HS-5 (cell line): ENCODE data around the gene RABGAP1L.
A peak's percentile ranks its signal among the peaks of the same experiment; 100 is the strongest.
"Not testable (repeated sequence)": the region's sequence is repeated elsewhere in the genome, so short reads cannot be mapped to it uniquely, and the experiment has no call there.

Source experiments
- DNase-seq: peaks from one replicate; pipeline ENCODE4 v3.0.0-alpha.2; 2012; ENCODE audit warnings: low read depth

RABGAP1L gene

DNA sequence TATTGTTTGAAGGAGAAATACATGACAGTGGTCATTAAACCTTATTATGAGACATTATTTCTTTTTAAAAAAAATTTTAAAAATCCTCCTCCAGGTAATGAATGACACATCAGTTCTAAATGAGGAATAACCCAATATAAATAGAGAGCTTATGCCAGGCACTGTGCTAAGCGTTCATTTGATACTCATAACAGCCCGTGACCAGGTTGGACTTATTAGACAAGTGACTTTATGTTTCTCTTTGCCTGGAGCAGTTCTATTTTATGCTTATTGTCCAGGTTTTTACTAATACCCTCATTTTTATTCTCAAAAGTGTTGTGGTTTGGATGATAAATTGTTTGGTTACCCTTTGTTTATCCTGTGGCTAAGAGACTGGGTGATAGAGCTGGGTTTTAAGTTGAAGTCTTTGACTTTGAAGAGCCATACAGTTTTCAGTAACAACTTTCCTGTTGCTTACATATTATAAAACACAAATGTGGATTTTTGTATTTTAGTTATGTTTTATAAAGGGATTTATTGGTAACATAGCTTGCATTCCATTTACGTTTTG, 84.2 kb downstream of the RABGAP1L start:
- DNase-seq = no peak

DNA sequence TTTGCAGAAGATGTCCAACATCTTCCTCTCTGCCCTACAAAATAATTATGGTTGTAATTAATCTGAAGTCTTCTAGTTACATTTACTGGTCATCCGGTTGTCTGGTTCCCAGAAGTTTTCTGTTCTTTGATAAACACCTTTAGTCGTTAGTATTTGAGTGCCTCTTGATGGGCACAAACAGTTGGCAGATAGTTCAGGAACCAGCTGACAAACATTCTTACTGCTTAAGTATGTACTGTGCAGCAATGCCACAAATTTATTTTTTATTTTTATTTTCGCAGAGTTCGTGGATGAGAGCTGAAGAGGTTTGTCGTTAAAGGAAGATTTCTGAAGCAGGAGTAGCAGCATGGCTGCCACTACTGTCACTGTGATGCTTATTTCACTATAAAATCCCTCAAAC, 84.7 kb downstream of the RABGAP1L start:
- DNase-seq = no peak

DNA sequence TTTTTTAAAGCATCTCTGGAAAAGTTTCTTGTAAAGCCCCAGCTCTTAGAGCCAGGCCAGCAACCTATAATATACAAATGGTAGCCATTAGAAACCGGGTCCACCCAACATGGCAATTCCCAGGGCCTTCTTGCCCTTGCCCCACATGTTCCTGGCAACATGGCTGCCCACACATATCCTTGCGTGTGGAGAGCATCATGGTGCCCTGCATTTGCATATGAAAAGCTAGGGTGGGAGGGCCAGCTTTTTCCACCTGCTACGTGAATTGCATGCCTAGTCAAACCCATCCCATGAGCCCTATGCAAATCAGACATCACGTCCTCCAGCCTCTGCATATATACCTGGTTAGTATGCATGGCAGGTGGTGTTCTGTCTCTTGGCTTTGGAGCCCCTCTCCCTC, 88.2 kb downstream of the RABGAP1L start:
- DNase-seq = no peak

DNA sequence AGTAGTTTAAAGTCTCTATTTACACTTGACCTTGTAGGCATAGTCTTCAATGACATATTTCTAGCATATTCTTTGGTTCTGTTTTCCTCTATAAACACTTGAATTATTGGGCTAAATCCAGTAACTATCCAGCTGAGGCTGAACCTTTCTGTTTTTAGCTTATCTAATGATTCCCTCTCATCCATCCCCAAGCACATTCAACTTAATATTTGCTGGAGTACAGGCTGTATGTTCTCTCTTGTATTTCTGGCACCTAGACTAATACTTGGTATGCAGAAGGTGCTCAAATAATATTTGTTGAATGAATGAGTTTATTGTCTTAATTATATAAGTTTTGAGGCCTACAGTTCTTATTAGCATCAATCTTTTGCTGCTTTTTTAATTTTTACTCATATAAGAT, 88.7 kb downstream of the RABGAP1L start:
- no peak for DNase-seq

DNA sequence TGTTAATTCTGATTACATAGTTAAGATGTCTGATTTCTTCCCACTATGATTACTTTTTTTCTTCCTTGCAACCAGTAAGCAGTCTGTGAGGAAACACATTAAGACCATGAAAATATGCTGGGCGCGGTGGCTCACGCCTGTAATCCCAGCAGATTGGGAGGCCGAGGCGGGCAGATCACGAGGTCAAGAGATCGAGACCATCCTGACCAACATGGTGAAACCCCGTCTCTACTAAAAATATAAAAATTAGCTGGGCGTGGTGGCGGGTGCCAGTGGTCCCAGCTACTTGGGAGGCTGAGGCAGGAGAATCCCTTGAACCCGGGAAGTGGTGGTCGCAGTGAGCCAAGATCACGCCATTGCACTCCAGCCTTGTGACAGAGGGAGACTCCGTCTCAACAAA, 97.1 kb downstream of the RABGAP1L start:
- DNase-seq = not testable (repeated sequence)

DNA sequence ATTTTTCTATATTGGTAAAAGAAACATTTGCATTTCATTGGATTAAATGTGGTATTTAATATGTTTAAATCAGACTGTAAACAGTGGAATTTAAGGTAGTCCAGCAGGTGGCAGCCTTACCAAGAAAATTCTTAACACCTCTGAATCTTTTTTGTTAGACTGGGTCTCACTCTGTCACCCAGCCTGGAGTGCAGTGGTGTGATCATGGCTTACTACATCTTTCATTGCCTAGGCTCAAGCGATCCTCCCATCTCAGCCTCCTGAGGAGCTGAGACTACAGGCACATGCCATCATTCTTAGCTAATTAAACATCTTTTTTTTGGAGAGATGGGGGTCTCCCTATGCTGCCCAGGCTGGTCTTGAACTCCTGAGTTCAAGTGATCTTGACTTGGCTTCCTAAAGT, 98.8 kb downstream of the RABGAP1L start:
- DNase-seq = peak; percentile 9

DNA sequence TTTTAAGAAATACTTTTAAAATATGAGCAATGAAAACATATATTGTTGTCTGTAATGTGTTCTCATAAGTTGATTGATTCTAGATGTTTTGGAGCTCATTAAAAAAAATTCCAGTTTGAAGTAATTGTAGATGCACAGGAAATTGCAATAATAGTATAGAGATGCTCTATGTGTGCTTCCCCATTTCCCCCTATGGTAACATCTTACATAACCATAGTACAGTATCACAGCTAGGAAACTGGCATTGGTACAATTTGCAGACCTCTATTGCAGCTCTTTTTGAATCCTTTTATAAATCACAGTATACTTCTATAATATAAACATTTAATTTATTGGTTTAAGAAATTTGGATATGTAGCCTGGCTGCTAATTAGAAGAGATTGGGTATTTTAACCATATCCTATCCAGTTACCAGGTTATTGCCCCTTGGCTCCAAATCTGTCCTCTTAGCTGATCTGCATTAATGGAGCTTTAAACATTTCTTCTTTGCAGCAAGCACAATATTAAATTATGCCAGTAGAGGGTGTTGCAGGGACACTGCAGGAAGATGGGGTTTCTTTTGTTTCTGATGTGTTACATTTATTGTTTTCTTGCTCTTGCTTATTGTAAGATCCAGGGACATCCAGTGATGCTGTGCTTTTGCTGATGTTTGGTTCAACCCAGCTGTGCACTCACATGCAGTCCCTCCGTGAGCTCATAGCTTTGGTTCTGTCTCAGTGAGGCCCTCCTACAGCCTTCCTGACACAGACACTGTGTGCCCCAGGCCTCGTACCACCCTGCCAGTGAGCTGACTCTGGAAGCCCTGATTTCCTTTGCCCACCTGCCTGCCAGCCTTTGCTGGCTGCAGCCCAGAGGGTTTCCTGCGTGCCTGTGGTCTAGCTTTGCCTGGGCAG, 103.3 kb downstream of the RABGAP1L start:
- peak; percentile 9 for DNase-seq

DNA sequence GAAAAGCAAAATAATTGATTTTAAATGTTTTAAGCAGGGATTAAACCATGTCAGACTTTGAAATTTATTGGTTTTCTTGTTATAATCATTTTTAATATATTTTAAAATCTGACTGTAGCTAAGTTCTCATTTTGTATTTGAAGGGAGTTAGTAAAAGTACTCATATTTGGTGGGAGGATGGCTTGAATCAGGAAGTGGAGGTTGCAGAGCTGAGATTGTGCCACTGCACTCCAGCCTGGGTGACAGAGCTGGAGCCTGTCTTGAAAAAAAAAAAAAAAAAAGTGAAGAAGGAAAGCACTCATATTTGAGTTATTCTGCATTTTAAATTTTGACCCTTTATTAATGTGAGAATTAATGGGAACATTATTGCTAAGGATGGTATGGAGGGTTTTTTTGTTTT, 106.0 kb downstream of the RABGAP1L start:
- no peak for DNase-seq

DNA sequence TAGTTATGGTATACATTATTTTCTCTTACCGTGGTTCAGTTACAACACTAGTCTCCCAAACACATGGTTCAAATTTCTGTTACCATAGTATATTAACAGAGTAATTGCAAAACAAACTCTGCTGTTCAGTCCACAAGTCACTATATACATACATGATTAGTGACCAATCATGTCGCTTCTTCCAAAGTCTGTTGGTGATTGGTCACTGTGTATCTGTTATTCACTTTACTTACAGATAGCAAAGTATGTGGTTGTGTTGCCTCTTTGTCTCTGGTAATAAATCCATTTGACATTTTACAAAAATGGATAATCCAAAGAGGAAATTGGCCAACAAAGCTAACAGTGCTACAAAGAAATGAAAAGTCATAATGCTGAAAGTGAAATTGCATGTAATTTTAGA, 107.2 kb downstream of the RABGAP1L start:
- no peak for DNase-seq

DNA sequence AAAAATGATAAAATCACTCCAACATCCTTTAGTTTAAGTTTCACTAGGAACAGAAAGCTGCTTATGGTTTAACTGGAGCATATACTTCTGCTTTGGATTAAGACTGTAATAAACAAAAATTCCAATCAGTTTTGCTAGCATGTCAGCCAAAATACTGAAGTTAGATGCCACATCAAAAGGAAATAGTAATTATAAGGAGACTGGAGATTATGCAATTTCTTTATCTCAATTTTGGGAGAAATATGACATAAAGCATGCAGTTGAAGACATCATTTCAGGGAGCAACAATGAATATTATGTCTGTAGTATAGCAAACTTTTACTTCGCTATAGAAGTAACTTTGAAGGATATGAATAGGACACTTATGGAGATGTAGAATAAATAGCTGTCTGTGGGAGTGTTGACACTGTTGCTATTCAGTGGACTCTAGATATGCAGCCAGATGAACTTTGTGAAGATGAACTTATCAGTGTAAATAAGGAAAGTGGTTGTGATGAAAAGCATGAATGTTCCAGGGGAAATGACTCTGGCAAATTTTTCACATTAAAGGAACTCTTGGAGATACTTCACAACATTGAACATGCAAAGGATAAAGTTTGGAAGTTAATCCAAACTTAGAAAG, 107.8 kb downstream of the RABGAP1L start:
- no peak for DNase-seq

DNA sequence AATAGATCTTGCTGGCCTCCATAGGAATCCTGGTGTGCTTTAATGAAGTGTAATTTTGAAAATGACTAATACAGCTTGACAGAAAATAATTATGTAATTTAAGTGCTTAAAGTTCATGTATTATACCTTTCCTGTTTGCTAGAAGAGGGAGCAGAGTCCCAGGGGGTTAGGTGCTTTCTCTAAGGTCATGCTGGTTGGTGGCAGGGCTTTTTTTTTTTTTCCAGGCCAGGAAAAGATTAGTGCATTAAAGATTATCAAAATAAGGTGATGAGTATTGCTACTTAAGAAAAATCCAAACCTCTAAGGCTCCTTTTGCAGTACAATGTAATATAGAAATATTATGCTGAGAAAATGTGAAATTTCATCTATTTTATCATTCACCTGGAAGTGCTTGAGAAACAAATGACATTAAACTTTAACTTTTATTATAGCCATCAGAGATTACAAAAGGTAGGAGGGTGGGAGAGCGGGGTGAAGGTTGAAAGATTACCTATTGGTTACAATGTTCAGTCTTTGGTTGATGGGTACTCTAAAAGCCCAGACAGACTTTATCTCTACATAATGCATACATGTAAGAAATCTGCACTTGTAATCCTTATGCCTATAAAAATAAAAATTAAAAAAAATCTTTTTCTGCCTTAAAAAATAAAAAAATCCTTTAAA, 110.8 kb downstream of the RABGAP1L start:
- no peak for DNase-seq

DNA sequence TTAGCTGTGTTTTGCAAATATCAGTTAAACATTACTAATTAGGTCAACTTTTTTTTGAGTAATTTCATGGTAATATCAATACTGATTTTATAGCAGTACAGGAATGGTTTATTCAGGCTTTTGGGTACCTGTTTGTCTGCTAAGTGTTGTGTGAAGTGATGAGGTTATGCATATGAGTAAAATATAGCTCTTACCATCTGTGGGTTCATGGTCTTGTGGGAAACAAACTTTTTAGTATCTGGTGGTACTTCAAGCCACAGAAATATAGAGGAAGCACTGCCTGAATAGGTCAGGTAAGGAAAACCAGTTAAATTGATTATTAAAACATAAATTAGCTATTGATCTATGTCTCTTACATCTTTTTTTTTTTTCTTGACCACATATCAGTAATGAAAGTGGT, 113.9 kb downstream of the RABGAP1L start:
- DNase-seq = no peak

DNA sequence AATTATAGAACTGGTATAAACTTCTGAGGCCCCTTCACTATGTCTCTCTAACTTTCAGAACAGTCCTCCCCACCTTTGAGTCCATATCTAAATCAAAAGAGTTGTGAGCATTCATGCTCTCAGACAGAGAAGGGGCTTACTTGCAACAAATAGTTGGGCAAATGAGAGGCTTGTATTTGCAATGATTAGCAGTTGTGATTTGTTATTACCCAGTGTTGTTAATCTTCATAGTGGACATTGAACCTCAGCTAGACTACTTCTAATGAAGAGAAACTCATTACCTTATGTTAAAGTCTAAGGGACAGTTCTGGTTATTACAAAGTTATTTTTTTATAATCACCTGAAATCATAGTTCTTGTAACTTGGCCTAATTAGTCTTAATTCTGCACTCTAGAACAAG, 114.5 kb downstream of the RABGAP1L start:
- DNase-seq = no peak

DNA sequence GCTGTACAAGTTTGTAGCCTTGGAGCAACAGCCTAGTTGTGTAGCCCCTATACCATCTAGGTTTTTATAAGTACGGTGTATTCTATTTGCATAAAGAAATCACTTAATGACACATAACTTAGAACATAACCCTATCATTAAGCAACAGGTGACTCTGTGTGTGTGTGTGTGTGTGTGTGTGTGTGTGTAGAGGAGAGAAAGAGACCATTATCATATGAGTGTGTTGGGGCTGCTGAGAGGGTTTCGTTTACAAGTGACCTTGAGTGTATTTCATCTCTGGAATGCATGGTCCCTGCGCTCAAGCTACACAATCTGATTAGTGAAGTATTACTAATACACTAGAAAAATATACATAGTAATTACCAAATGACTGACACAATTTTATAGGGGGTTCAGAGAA, 115.1 kb downstream of the RABGAP1L start:
- DNase-seq = no peak

DNA sequence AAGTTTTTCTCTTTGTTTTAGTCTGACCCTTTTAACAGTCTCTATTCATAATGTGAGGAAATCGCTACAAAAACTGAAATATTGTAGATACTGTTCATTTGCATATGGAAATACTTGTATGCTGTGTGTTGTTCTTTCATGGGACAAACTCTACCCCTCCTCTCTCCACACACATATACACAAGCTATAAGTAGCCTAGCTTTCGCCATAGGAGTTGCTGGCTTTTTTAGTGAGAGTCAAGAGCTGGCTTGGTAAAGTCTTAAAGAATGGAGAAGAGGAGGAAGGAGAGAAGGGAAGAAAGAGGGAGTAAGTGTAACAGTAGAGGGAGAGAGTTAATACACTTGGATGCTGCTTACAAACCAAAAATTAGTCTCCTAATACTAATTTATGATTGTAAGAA, 115.6 kb downstream of the RABGAP1L start:
- no peak for DNase-seq

DNA sequence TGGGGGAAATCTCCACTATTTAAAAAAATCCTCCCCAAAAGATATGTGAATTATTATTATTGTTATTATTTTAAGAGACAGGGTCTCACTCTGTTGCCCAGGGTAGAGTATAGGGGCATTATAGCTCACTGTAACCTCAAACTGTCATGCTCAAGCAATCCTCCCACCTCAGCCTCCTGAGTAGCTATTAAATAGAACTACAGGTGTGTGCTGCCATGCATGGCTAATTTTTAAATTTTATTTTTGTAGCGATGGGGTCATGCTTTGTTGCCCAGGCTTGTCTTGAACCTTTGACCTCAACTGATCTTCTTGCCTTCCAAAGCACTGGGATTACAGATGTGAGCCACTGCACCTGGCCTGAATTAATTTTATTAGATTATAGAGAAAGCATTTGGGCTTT, 116.8 kb downstream of the RABGAP1L start:
- DNase-seq = no peak

DNA sequence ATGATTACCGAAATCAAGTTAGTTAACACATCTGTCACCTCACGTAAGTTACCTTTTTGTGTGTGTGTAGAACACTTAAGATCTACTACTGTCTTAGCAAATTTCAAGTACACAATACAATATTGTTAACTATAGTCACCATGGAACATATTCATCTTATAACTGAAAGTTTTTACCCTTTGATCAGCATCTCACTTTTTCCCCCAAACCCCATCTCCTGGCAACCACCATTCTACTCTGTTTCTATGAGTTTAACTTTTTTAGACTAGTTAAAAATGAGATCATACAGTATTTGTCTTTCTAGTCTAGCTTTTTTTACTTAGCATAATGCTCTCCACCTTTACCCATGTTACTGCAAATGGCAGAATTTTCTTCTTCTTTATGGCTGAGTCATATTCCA, 124.7 kb downstream of the RABGAP1L start:
- DNase-seq = no peak

DNA sequence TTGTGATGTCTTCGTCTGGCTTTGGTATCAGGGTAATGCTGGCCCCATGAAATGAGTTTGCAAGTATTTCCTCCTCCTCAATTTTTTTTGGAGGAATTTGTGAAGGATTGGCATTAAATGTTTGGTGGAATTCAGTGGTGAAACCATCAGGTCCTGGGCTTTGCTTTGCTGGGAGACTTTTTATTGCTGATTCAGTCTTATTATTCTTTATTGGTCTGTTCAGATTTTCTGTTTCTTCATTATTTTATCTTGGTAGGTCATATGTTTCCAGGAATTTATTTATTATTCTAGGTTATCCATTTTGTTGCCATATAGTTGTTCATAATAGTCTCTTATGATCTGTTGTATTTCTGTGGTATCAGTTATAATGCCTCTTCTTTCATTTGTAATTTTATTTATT, 126.7 kb downstream of the RABGAP1L start:
- DNase-seq = no peak

DNA sequence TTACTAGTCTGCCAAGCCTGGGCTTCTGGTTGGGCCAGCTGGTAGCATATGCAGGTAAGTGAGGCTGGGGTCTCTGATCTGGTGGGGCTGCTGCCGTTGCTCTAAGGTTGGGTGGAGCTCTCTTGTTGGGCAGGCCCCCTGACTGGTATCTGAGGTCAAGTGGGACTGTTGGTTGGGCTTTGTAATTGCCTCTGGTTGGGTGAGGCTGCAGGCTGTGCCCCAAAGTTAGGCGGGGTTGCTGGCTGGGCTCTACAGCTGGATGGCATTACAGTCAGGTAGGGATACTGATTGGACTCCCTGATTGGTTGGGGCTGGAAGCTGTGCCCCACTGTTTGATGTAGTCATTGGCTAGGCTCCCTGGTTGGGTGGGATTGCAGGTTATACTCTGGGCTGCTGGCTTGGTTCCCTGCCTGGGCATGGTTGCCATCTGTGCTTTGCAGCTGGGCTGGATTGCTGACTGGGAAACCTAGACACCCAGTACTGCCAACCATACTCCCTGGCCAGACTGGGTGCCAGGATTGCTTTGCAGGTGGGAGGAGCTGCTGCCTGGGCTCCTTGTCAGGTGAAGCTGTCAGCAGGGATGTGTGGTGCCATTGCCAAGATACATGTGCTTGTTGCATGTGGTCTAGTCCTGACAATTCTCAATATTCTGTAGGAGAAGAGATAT, 130.5 kb downstream of the RABGAP1L start:
- DNase-seq = no peak

DNA sequence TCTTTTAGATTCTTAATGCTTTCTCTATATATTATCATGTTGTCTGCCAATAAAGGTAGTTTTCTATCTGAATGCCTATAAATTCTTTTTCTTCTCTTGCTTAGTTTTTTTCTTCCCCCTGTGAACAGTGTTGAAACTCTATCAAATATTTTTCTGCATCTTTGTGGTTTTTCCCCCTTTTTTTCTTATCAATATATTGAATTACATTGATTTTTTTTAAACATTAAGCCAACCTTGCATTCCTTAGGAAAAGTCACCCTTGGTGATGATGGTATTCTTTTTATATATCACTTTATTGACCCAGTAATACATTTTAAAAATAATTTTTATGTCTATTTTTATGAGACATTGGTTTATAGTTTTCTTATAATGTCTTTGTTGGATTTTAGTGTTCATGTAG, 131.7 kb downstream of the RABGAP1L start:
- DNase-seq = no peak

DNA sequence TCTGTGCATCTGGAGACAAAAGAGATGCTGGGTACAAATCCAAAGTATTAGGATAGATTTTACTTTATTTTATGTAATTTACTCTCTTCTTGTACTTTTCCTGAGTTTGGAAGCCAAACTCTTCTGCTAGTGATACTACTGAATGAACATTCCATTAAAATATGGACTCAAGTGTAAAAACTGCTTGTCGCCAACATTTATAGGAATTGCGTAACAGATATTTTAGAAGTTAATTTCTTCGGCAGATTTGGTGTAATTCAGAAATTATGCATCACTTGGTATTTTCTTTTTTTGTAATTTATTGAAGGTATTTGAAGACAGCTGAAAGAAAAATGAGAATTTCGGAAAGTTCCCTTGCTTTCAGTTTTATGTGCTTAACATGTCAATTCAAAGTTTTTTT, 137.0 kb downstream of the RABGAP1L start:
- no peak for DNase-seq

DNA sequence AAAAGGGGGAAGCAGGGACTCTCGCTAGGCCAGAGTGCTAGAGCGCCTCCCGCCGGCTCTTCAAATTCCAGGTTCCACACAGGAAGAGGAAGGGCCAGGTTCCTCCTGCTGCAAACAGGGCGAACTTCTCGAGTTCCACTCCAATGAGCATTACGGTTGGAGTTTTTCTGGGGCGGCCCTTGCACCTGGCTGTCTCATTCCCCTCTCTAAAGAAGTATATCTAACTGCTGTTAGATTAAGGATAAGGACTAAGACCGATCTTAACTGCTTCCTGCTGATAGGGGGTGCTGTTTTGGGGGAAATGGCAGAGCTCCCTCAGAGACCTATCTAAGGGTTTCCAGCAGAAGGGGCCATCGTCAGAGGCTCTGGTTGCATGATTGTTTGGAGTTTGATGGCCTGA, 138.0 kb downstream of the RABGAP1L start:
- no peak for DNase-seq
